HepG2 (cell line): ENCODE measurements around the gene CEP83.

ENCODE experiments used
- CTCF ChIP-seq: sonication (generic); formaldehyde crosslinking; IDR thresholded peaks from 2 replicates; pipeline ENCODE4 v1.5.0; 2020; ENCODE audit warnings: mild to moderate bottlenecking, missing genetic modification reagents, moderate library complexity
- EP300 ChIP-seq, 3 experiments: sonication (generic) in 1 of 3; formaldehyde crosslinking in 1 of 3; IDR thresholded peaks; 2 replicates each; pipeline versions ENCODE4 v1.5.1 to v1.6.1; 2011 to 2020; ENCODE audit warnings: low read depth in 2 of 3, low read length in 2 of 3, borderline replicate concordance in 1 of 3, improper control_type of control experiment in 1 of 3, mild to moderate bottlenecking in 1 of 3, missing genetic modification reagents in 1 of 3, moderate library complexity in 1 of 3
- HOXA7 ChIP-seq: sonication (generic); formaldehyde crosslinking; IDR thresholded peaks from 2 replicates; pipeline ENCODE4 v1.8.1; 2022; ENCODE audit warnings: mild to moderate bottlenecking, missing genetic modification reagents, moderate library complexity
- MLLT10 ChIP-seq: sonication (generic); formaldehyde crosslinking; IDR thresholded peaks from 2 replicates; pipeline ENCODE4 v1.4.0; 2020; ENCODE audit warnings: missing genetic modification reagents
- NFKB2 ChIP-seq: sonication (generic); formaldehyde crosslinking; IDR thresholded peaks from 2 replicates; pipeline ENCODE4 v1.4.0; 2020; ENCODE audit warnings: missing genetic modification reagents, borderline replicate concordance
- ZNF251 ChIP-seq: sonication (generic); formaldehyde crosslinking; IDR thresholded peaks from 2 replicates; pipeline ENCODE4 v1.9.0; 2021; ENCODE audit warnings: mild to moderate bottlenecking, missing genetic modification reagents

- TF ChIP-seq ZNF251, result no peak
- TF ChIP-seq CTCF, result no peak
- TF ChIP-seq EP300 (IDR thresholded peaks at IDR 0.05; ENCODE audit: low read depth in 2 of 2, low read length in 2 of 2), result no peak
- no peak for TF ChIP-seq EP300 (CRISPR knock-in tag; IDR thresholded peaks at IDR 0.05; ENCODE audit: borderline replicate concordance)
- TF ChIP-seq NFKB2 (CRISPR knock-in tag), result no peak
- no peak for TF ChIP-seq MLLT10 (CRISPR knock-in tag)
- no peak for TF ChIP-seq HOXA7 (CRISPR knock-in tag)
Measured at GRCh38 chr12:94498698-94499097, 39.0 kb upstream of the CEP83 start.
